Gastroesophageal sphincter (tissue), 4 donors: ENCODE data around the gene GPC3. TPM values are rescaled to one million over a fixed set of nuclear protein-coding genes. Genes with fewer than 3 reads are reported as not detected.

Source experiments
- ATAC-seq: fragments of 150-250 bp; one replicate; pipeline ENCODE4 v1.9.1; 2016; ENCODE audit warnings: mild to moderate bottlenecking, moderate library complexity
- H3K27ac ChIP-seq, 4 donors: fragments of 200-600 bp; sonication (generic) in 3 of 4; 1 replicate in 3 of 4; 2 replicates in 1 of 4; pipeline ENCODE4 v1.5.1; 2016 to 2019
- H3K27me3 ChIP-seq: fragments of 200-600 bp; sonication (generic); one replicate; pipeline ENCODE4 v1.5.1; 2019
- H3K36me3 ChIP-seq, 2 donors: fragments of 200-600 bp; sonication (generic); one replicate each; pipeline ENCODE4 v1.5.1; 2019; ENCODE audit warnings: control low read depth in 1 of 2
- H3K4me1 ChIP-seq, 3 donors: fragments of 200-600 bp; sonication (generic); 1 replicate in 2 of 3; 2 replicates in 1 of 3; pipeline ENCODE4 v1.5.1; 2016 to 2019; ENCODE audit warnings: control low read depth in 2 of 3
- H3K4me3 ChIP-seq, 2 donors: fragments of 200-600 bp; sonication (generic); one replicate each; pipeline ENCODE4 v1.5.1; 2019; ENCODE audit warnings: mild to moderate bottlenecking in 1 of 2, moderate library complexity in 1 of 2
- H3K9me3 ChIP-seq, 3 donors: fragments of 200-600 bp; sonication (generic); one replicate each; pipeline ENCODE4 v1.5.1; 2017 to 2019; ENCODE audit warnings: control low read depth in 2 of 3
- CTCF ChIP-seq, 4 experiments: fragments of 200-600 bp in 2 of 4; fragments of 450-650 bp in 2 of 4; sonication (generic) in 1 of 4; IDR thresholded peaks; one replicate each; pipeline ENCODE4 v1.5.1; 2017 to 2019; ENCODE audit warnings: antibody characterized with exemption in 4 of 4, mild to moderate bottlenecking in 2 of 4, moderate library complexity in 2 of 4
- EP300 ChIP-seq: sonication (generic); formaldehyde crosslinking; IDR thresholded peaks from one replicate; pipeline ENCODE4 v1.6.1; 2017; ENCODE audit warnings: antibody characterized with exemption, mild to moderate bottlenecking
- POLR2A ChIP-seq, 2 donors: fragments of 450-650 bp; IDR thresholded peaks; one replicate each; pipeline ENCODE4 v1.6.1; 2017; ENCODE audit warnings: antibody characterized with exemption in 2 of 2, mild to moderate bottlenecking in 2 of 2, moderate library complexity in 1 of 2
- POLR2AphosphoS5 ChIP-seq: sonication (generic); formaldehyde crosslinking; IDR thresholded peaks from one replicate; pipeline ENCODE4 v1.6.1; 2017; ENCODE audit warnings: antibody characterized with exemption
- WGBS, 2 donors: methylation state at CpG; one replicate each; pipeline ENCODE4 v1.1.5; 2018; ENCODE audit warnings: low coverage in 1 of 2; 5-methylcytosine and 5-hydroxymethylcytosine counted together
- total RNA-seq, 4 donors: library from RNA; depleted of rRNA; stranded (reverse); fragments of >200 nt; gene quantifications; one replicate each; pipeline ENCODE4 v1.1.0, GENCODE V29; 2016

GPC3 gene
- total RNA-seq, 4 donors from 2014 or later: 5.8 to 19.7 (median 14.9) TPM

- ATAC-seq: no peak
- Histone ChIP-seq H3K9me3 (no peaks in the 10 kb centered on the region), H3K4me3 (no peak overlapping the region), H3K36me3 (no peaks in the 10 kb centered on the region), H3K4me1 (peaks cover 0 to 9% (median 0%) of the 10 kb centered on the region in 3 donors), H3K27ac (no peak overlapping the region), H3K27me3 (no peaks in the 10 kb centered on the region)
- WGBS, 2 donors: 29 to 33% methylated on average over 2 of the region's 2 CpGs
- TF ChIP-seq POLR2AphosphoS5 (no peak), CTCF (IDR thresholded peaks at IDR 0.05) (no peak), POLR2A (IDR thresholded peaks at IDR 0.05) (no peak), EP300 (no peak)
These were observed 329.8 kb downstream of the GPC3 start for GRCh38 chrX:133655275-133656265.

GRCh38 chrX:133654811-133655210 is 330.6 kb downstream of the GPC3 start:
- Histone ChIP-seq H3K9me3 (no peaks in the 10 kb centered on the region), H3K27ac (no peak overlapping the region), H3K4me3 (no peak overlapping the region), H3K27me3 (no peaks in the 10 kb centered on the region), H3K36me3 (no peaks in the 10 kb centered on the region), H3K4me1 (peaks cover 0 to 9% (median 0%) of the 10 kb centered on the region in 3 donors)
- no peak for ATAC-seq
- no peak for TF ChIP-seq POLR2AphosphoS5
- no peak for TF ChIP-seq POLR2A (IDR thresholded peaks at IDR 0.05)
- TF ChIP-seq CTCF (IDR thresholded peaks at IDR 0.05): no peak
- TF ChIP-seq EP300: no peak

- Histone ChIP-seq H3K4me1 (peaks cover 0 to 9% (median 0%) of the 10 kb centered on the region in 3 donors), H3K4me3 (no peak overlapping the region), H3K36me3 (no peaks in the 10 kb centered on the region), H3K27me3 (no peaks in the 10 kb centered on the region), H3K9me3 (no peaks in the 10 kb centered on the region), H3K27ac (no peak overlapping the region)
- TF ChIP-seq EP300 (no peak), POLR2A (IDR thresholded peaks at IDR 0.05) (no peak), POLR2AphosphoS5 (no peak), CTCF (IDR thresholded peaks at IDR 0.05) (no peak)
- no peak for ATAC-seq
- WGBS, 2 donors: 71 to 88% methylated on average over 1 to 2 of the region's 2 CpGs
These were observed 332.0 kb downstream of the GPC3 start for GRCh38 chrX:133653358-133653757.

- ATAC-seq: no peak
- no peaks in the 10 kb centered on the region for H3K27me3 ChIP-seq
- H3K36me3 ChIP-seq: no peaks in the 10 kb centered on the region
- 100% methylated on average over 1 of the region's 1 CpG for WGBS, 2 donors
- H3K4me1 ChIP-seq: peaks cover 0 to 9% (median 0%) of the 10 kb centered on the region in 3 donors
- no peak overlapping the region for H3K27ac ChIP-seq
- TF ChIP-seq EP300 (no peak), POLR2A (IDR thresholded peaks at IDR 0.05) (no peak)
- H3K4me3 ChIP-seq: no peak overlapping the region
- no peaks in the 10 kb centered on the region for H3K9me3 ChIP-seq
These were observed 333.2 kb downstream of the GPC3 start for GRCh38 chrX:133652185-133652584.

- 25 to 30% methylated on average over 1 of the region's 1 CpG for WGBS, 2 donors
- no peaks in the 10 kb centered on the region for H3K27me3 ChIP-seq
- no peaks in the 10 kb centered on the region for H3K36me3 ChIP-seq
- no peaks in the 10 kb centered on the region for H3K9me3 ChIP-seq
- TF ChIP-seq POLR2A (IDR thresholded peaks at IDR 0.05): no peak
- no peak for TF ChIP-seq EP300
- no peak for TF ChIP-seq CTCF (IDR thresholded peaks at IDR 0.05)
- TF ChIP-seq POLR2AphosphoS5: no peak
- H3K4me3 ChIP-seq: no peak overlapping the region
- no peak overlapping the region for H3K27ac ChIP-seq
- no peak for ATAC-seq
- peaks cover 0 to 13% (median 0%) of the 10 kb centered on the region in 3 donors for H3K4me1 ChIP-seq
These were observed 335.2 kb downstream of the GPC3 start for GRCh38 chrX:133650239-133650638.
